Endothelial cell of umbilical vein (primary cell): ENCODE data around the gene CBY3. TPM values are rescaled to one million over a fixed set of nuclear protein-coding genes. Genes with fewer than 3 reads are reported as not detected.
"Not testable (repeated sequence)": the region's sequence is repeated elsewhere in the genome, so short reads cannot be mapped to it uniquely, and the experiment has no call there.

Experiments
- BruUV-seq: library from RNA; stranded (reverse); fragments of 400-500 nt; replicated peaks from 2 replicates; lab custom pipeline; 2021; lab: Mats Ljungman, UMichigan
- CTCF ChIA-PET: fragments of 300-600, 350-600 bp; sonication (Branson Sonifier 250); formaldehyde crosslinking; loops from one replicate; lab custom pipeline; 2021; ENCODE audit warnings: antibody characterized with exemption, inconsistent platforms; lab: Charles Lee
- POLR2A ChIA-PET: fragments of 300-600, 350-600 bp; sonication (Branson Sonifier 250); formaldehyde crosslinking; loops from one replicate; lab custom pipeline; 2021; ENCODE audit warnings: antibody characterized with exemption, inconsistent platforms; lab: Charles Lee
- DNase-seq: peaks from one replicate; pipeline ENCODE4 v3.0.0-alpha.2; 2011; ENCODE audit warnings: low read depth, low spot score
- FAIRE-seq: peaks from 2 replicates; lab custom pipeline; 2011; peaks lifted over from hg19 to GRCh38; lab: Jason Lieb, UNC
- H2AFZ ChIP-seq: 2 replicates; pipeline ENCODE4 v1.6.0; 2012; ENCODE audit warnings: low read depth, low read length, control low read depth, inconsistent platforms
- H3K27ac ChIP-seq: 2 replicates; pipeline ENCODE4 v1.5.1; 2011; ENCODE audit warnings: low read depth, mild to moderate bottlenecking, control low read depth, low read length, moderate library complexity; ENCODE audit not compliant: insufficient read depth
- H3K27me3 ChIP-seq, 2 experiments: 2 replicates each; pipeline versions ENCODE4 v1.6.0 to v1.6.1; 2011; ENCODE audit warnings: low read length in 2 of 2, mixed read lengths in 1 of 2; ENCODE audit not compliant: control insufficient read depth in 2 of 2, insufficient read depth in 2 of 2
- H3K36me3 ChIP-seq, 2 experiments: 2 replicates in 1 of 2; 3 replicates in 1 of 2; pipeline ENCODE4 v1.5.1; 2011; ENCODE audit warnings: low read length in 2 of 2, mild to moderate bottlenecking in 1 of 2, moderate library complexity in 1 of 2; ENCODE audit not compliant: control insufficient read depth in 2 of 2, insufficient read depth in 2 of 2; ENCODE audit errors: extremely low read depth in 1 of 2
- H3K4me1 ChIP-seq: 3 replicates; pipeline ENCODE4 v1.5.1; 2011; ENCODE audit warnings: mild to moderate bottlenecking, low read length; ENCODE audit not compliant: control insufficient read depth, insufficient read depth; ENCODE audit errors: extremely low read depth
- H3K4me2 ChIP-seq: 2 replicates; pipeline ENCODE4 v1.6.1; 2011; ENCODE audit warnings: low read length, control low read depth, mixed read lengths; ENCODE audit not compliant: insufficient read depth
- H3K4me3 ChIP-seq, 3 experiments: fragments of 200-600 bp in 1 of 3; sonication (generic), shearing (Covaris generic) in 1 of 3; replicated peaks in 1 of 3; 2 replicates each; pipeline ENCODE4 v1.5.1; 2011 to 2016; ENCODE audit warnings: control low read depth in 3 of 3, low read length in 3 of 3, mild to moderate bottlenecking in 2 of 3, inconsistent platforms in 1 of 3, low read depth in 1 of 3, moderate library complexity in 1 of 3; ENCODE audit not compliant: insufficient read depth in 1 of 3
- H3K79me2 ChIP-seq: 2 replicates; pipeline ENCODE4 v1.6.0; 2012; ENCODE audit warnings: low read length, inconsistent platforms; ENCODE audit not compliant: control insufficient read depth, insufficient read depth
- H3K9ac ChIP-seq: replicated peaks from 2 replicates; pipeline ENCODE3; 2011; ENCODE audit warnings: low read length, control low read depth; ENCODE audit not compliant: insufficient read depth; ENCODE audit errors: extremely low read depth
- H3K9me1 ChIP-seq: replicated peaks from 3 replicates; pipeline ENCODE4 v1.6.0; 2011; ENCODE audit warnings: mild to moderate bottlenecking, low read length; ENCODE audit not compliant: control insufficient read depth, insufficient read depth; ENCODE audit errors: extremely low read depth
- H3K9me3 ChIP-seq: replicated peaks from 2 replicates; pipeline ENCODE4 v1.5.1; 2012; ENCODE audit warnings: low read length, inconsistent platforms; ENCODE audit not compliant: control insufficient read depth, insufficient read depth
- H4K20me1 ChIP-seq: replicated peaks from 2 replicates; pipeline ENCODE3; 2011; ENCODE audit warnings: mild to moderate bottlenecking, low read length; ENCODE audit not compliant: control insufficient read depth, insufficient read depth; ENCODE audit errors: extremely low read depth
- EZH2 ChIP-seq: IDR thresholded peaks from 2 replicates; pipeline ENCODE4 v1.6.1; 2012; ENCODE audit warnings: borderline replicate concordance, low read depth, mild to moderate bottlenecking, moderate library complexity, low read length, inconsistent platforms; ENCODE audit not compliant: severe bottlenecking
- FOS ChIP-seq: IDR thresholded peaks from 2 replicates; pipeline ENCODE4 v1.6.1; 2011; ENCODE audit warnings: mild to moderate bottlenecking, low read length, moderate library complexity, borderline replicate concordance; ENCODE audit not compliant: insufficient read depth
- GATA2 ChIP-seq: IDR thresholded peaks from 2 replicates; pipeline ENCODE4 v1.7.0; 2011; ENCODE audit warnings: low read depth, mild to moderate bottlenecking, moderate library complexity, mixed read lengths, low read length; ENCODE audit not compliant: insufficient read length, insufficient read depth
- JUN ChIP-seq: IDR thresholded peaks from 2 replicates; pipeline ENCODE4 v1.6.1; 2011; ENCODE audit warnings: borderline replicate concordance, low read depth; ENCODE audit not compliant: insufficient read length, insufficient read depth
- MYC ChIP-seq: IDR thresholded peaks from one replicate; pipeline ENCODE4 v1.6.1; 2011; ENCODE audit warnings: mild to moderate bottlenecking, low read depth, low read length
- POLR2A ChIP-seq: IDR thresholded peaks from 2 replicates; pipeline ENCODE4 v1.6.1; 2012; ENCODE audit warnings: low read depth, mild to moderate bottlenecking, control low read depth, low read length
- POLR2AphosphoS5 ChIP-seq: IDR thresholded peaks from 2 replicates; pipeline ENCODE4 v1.6.1; 2012; ENCODE audit warnings: low read depth, mild to moderate bottlenecking, control low read depth, low read length, moderate library complexity; ENCODE audit not compliant: insufficient read depth
- dilution Hi-C: fragments of 300-500 bp; cut with MboI; formaldehyde crosslinking; loops from one replicate; pipeline ENCODE4 v1.15.0; 2019; ENCODE audit warnings: low sequenced_read_pairs; ENCODE audit not compliant: extremely low pct_ligation_motif_present
- intact Hi-C: fragments of 100-400 bp; cut with micrococcal nuclease; formaldehyde crosslinking; loops from one replicate; pipeline ENCODE4 v1.10.0; 2022
- polyA plus RNA-seq, 4 experiments: library from polyadenylated mRNA; depleted of rRNA in 3 of 4; stranded (reverse) in 3 of 4; unstranded in 1 of 4; fragments of >200 nt; gene quantifications; 2 replicates each; pipeline versions ENCODE4 v1.2.1 to v1.2.3, GENCODE V29; 2011 to 2012; ENCODE audit warnings: missing spikeins in 1 of 4
- total RNA-seq: library from RNA; stranded (reverse); gene quantifications from 2 replicates; pipeline ENCODE4 v1.2.3, GENCODE V29; 2021
- TF ChIP-seq, protein P1 (sequence below), 2 donors: IDR thresholded peaks; 1 replicate in 1 of 2; 2 replicates in 1 of 2; pipeline ENCODE4 v1.5.1; 2011; ENCODE audit warnings: low read length in 2 of 2, mild to moderate bottlenecking in 2 of 2, moderate library complexity in 2 of 2, control low read depth in 1 of 2, inconsistent platforms in 1 of 2, low read depth in 1 of 2; ENCODE audit not compliant: insufficient read depth in 1 of 2; ENCODE audit errors: extremely low read depth in 1 of 2
- TF ChIP-seq, protein P2 (sequence below): IDR thresholded peaks from 2 replicates; pipeline ENCODE4 v1.6.1; 2011; ENCODE audit not compliant: insufficient read depth, insufficient read length

Gene CBY3
- total and polyA plus RNA-seq, 2 donors (not counting 3 experiments of a cell fraction or from before 2014, with no cell fraction given) = not detected

DNA sequence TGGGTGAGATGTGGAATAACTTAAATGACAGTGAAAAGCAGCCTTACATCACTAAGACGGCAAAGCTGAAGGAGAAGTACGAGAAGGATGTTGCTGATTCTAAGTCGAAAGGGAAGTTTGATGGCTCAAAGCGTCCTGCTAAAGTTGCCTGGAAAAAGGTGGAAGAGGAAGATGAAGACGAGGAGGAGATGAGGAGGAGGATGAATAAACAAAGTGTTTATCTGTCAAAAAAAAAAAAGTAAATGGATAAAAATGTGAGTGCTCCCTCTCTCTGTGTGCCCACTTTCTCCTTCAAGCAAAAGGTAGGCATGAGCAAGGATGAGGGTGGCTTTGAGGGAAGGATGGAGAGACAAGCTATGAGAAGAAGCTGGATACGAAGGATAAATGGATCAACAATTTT, 13.7 kb upstream of the CBY3 start:
- FAIRE-seq = no peak
- no peaks in the 10 kb centered on the region for H3K36me3 ChIP-seq
- no peaks in the 10 kb centered on the region for H3K9me3 ChIP-seq
- H3K4me1 ChIP-seq = peaks cover 4% of the 10 kb centered on the region
- intact Hi-C loops (no loop called here), dilution Hi-C loops (no loop called here)
- BruUV-seq = no TSS peak
- ChIA-PET CTCF (interaction anchor here (0.8 to 1.1 kb wide), 2 partner anchors 28 to 68 kb away, joined by 4 read pairs; no protein-coding TSS in a partner anchor), POLR2A (no interaction called here)
- TF ChIP-seq JUN (no peak), EZH2 (no peak), FOS (no peak), MYC (no peak), POLR2A (no peak), GATA2 (no peak), POLR2AphosphoS5 (no peak)
- TF ChIP-seq, protein P1, sequence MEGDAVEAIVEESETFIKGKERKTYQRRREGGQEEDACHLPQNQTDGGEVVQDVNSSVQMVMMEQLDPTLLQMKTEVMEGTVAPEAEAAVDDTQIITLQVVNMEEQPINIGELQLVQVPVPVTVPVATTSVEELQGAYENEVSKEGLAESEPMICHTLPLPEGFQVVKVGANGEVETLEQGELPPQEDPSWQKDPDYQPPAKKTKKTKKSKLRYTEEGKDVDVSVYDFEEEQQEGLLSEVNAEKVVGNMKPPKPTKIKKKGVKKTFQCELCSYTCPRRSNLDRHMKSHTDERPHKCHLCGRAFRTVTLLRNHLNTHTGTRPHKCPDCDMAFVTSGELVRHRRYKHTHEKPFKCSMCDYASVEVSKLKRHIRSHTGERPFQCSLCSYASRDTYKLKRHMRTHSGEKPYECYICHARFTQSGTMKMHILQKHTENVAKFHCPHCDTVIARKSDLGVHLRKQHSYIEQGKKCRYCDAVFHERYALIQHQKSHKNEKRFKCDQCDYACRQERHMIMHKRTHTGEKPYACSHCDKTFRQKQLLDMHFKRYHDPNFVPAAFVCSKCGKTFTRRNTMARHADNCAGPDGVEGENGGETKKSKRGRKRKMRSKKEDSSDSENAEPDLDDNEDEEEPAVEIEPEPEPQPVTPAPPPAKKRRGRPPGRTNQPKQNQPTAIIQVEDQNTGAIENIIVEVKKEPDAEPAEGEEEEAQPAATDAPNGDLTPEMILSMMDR (IDR thresholded peaks at IDR 0.05; ENCODE audit: extremely low read depth in 1 of 2, insufficient read depth in 1 of 2, low read depth in 1 of 2, low read length in 2 of 2) = no peak
- TF ChIP-seq, protein P2, sequence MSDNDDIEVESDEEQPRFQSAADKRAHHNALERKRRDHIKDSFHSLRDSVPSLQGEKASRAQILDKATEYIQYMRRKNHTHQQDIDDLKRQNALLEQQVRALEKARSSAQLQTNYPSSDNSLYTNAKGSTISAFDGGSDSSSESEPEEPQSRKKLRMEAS = no peak
- H3K79me2 ChIP-seq = peaks cover 8% of the 10 kb centered on the region
- H3K4me3 ChIP-seq = no peak overlapping the region
- no peak overlapping the region for H3K27ac ChIP-seq
- no peaks in the 10 kb centered on the region for H4K20me1 ChIP-seq
- H3K9ac ChIP-seq = no peak overlapping the region
- DNase-seq = no peak
- H2AFZ ChIP-seq = no peak overlapping the region
- no peaks in the 10 kb centered on the region for H3K9me1 ChIP-seq
- no peaks in the 10 kb centered on the region for H3K27me3 ChIP-seq
- H3K4me2 ChIP-seq = no peak overlapping the region

DNA sequence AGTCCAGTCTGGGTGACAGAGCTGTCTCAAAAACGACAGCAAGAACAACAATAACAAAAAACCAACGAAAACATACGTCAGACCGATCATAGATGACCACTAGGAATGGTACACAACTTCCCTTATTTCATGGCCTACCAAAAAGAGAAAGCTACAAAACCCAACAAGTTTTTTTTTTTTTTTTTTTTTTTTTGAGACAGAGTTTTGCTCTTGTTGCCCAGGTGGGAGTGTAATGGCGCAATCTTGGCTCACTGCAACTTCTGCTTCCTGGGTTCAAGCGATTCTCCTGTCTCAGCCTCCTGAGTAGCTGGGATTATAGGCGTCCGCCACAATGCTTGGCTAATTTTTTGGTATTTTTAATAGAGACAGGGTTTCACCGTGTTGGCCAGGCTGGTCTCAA, 8.4 kb upstream of the CBY3 start:
- H3K36me3 ChIP-seq, H3K9me3 ChIP-seq, H3K27me3 ChIP-seq, H3K4me1 ChIP-seq, H3K4me2 ChIP-seq, BruUV-seq, H3K4me3 ChIP-seq, H3K27ac ChIP-seq, H3K9me1 ChIP-seq, dilution Hi-C loops, H2AFZ ChIP-seq, H4K20me1 ChIP-seq, DNase-seq, FAIRE-seq, intact Hi-C loops, H3K79me2 ChIP-seq, H3K9ac ChIP-seq: not testable (repeated sequence)
- CTCF ChIA-PET = interaction anchor here (0.8 kb wide), 1 partner anchor 19 kb away, joined by 3 read pairs; no protein-coding TSS in a partner anchor
- POLR2A ChIA-PET = interaction anchor here (0.7 kb wide), 1 partner anchor 65 kb away, joined by 7 read pairs; no protein-coding TSS in a partner anchor
